K562 (cell line): ENCODE results near the gene CHEK2. TPM values are rescaled to one million over a fixed set of nuclear protein-coding genes. Genes with fewer than 3 reads are reported as not detected.

Source experiments
- BHLHE40 ChIP-seq: IDR thresholded peaks from 2 replicates; pipeline ENCODE4 v1.6.1; 2011; ENCODE audit warnings: low read length, improper control_type of control experiment
- CBX1 ChIP-seq: sonication (generic); IDR thresholded peaks from 2 replicates; pipeline ENCODE4 v1.6.1; 2016; ENCODE audit warnings: antibody characterized with exemption, low read depth, mild to moderate bottlenecking
- CHCHD3 ChIP-seq: fragments of 250-450 bp; sonication (Bioruptor Pico); IDR thresholded peaks from 2 replicates; pipeline ENCODE4 v2.1.2; 2022; ENCODE audit warnings: mild to moderate bottlenecking
- DPF2 ChIP-seq: fragments of 450-650 bp; IDR thresholded peaks from 2 replicates; pipeline ENCODE4 v1.6.1; 2016
- ESRRA ChIP-seq: fragments of 450-650 bp; IDR thresholded peaks from 2 replicates; pipeline ENCODE4 v1.6.1; 2014; ENCODE audit warnings: low read depth, mild to moderate bottlenecking, moderate library complexity, borderline replicate concordance
- GABPB1 ChIP-seq: sonication (generic); formaldehyde crosslinking; IDR thresholded peaks from 2 replicates; pipeline ENCODE4 v1.8.0; 2022; ENCODE audit warnings: mild to moderate bottlenecking, missing genetic modification reagents
- HCFC1 ChIP-seq: IDR thresholded peaks from 2 replicates; pipeline ENCODE4 v1.6.1; 2012; ENCODE audit warnings: low read depth, low read length, improper control_type of control experiment
- HMGN3 ChIP-seq: IDR thresholded peaks from 2 replicates; pipeline ENCODE4 v1.6.1; 2011; ENCODE audit warnings: borderline replicate concordance, low read depth, mild to moderate bottlenecking, mixed read lengths, low read length; ENCODE audit not compliant: insufficient read length; ENCODE audit errors: extremely low read depth
- MAZ ChIP-seq, 2 experiments: fragments of 450-650 bp in 1 of 2; sonication (generic) in 1 of 2; formaldehyde crosslinking; IDR thresholded peaks in 1 of 2; conservative IDR thresholded peaks in 1 of 2; 2 replicates each; pipeline versions ENCODE4 v1.4.0 to v1.5.0; 2020; ENCODE audit warnings: mild to moderate bottlenecking in 1 of 2, missing genetic modification reagents in 1 of 2
- NCOR1 ChIP-seq: fragments of 450-650 bp; IDR thresholded peaks from 2 replicates; pipeline ENCODE4 v1.6.1; 2016; ENCODE audit warnings: mild to moderate bottlenecking, moderate library complexity
- NELFE ChIP-seq: IDR thresholded peaks from 2 replicates; pipeline ENCODE4 v1.6.1; 2011; ENCODE audit warnings: mild to moderate bottlenecking; ENCODE audit not compliant: insufficient read depth, insufficient read length
- PTBP1 ChIP-seq: fragments of 200-400 bp; formaldehyde crosslinking; IDR thresholded peaks from 2 replicates; pipeline ENCODE4 v1.6.1; 2017; ENCODE audit warnings: low read depth, low read length
- SP2 ChIP-seq: IDR thresholded peaks from 2 replicates; pipeline ENCODE4 v1.6.1; 2011; ENCODE audit warnings: mild to moderate bottlenecking, low read depth, low read length, moderate library complexity; ENCODE audit not compliant: poor library complexity, severe bottlenecking; ENCODE audit errors: extremely low read depth
- SREBF2 ChIP-seq: sonication (generic); formaldehyde crosslinking; IDR thresholded peaks from 2 replicates; pipeline ENCODE4 v1.4.0; 2020; ENCODE audit warnings: mild to moderate bottlenecking, missing genetic modification reagents
- SUPT5H ChIP-seq: fragments of 450-650 bp; IDR thresholded peaks from 2 replicates; pipeline ENCODE4 v1.6.1; 2016
- TGIF2 ChIP-seq: sonication (generic); formaldehyde crosslinking; IDR thresholded peaks from 2 replicates; pipeline ENCODE4 v1.8.1; 2022; ENCODE audit warnings: mild to moderate bottlenecking, missing genetic modification reagents, moderate library complexity
- ZNF133 ChIP-seq: fragments of 250-450 bp; sonication (Bioruptor Pico); IDR thresholded peaks from 2 replicates; pipeline ENCODE4 v1.4.0; 2020; ENCODE audit warnings: mild to moderate bottlenecking
- ZNF184 ChIP-seq: sonication (generic); formaldehyde crosslinking; IDR thresholded peaks from 2 replicates; pipeline ENCODE4 v1.5.0; 2020; ENCODE audit warnings: missing genetic modification reagents
- ZNF253 ChIP-seq: fragments of 250-450 bp; sonication (Bioruptor Pico); conservative IDR thresholded peaks from 2 replicates; pipeline ENCODE4 v1.6.1; 2021; ENCODE audit warnings: mild to moderate bottlenecking
- ZNF316 ChIP-seq: fragments of 450-650 bp; IDR thresholded peaks from 2 replicates; pipeline ENCODE4 v1.6.1; 2016
- polyA plus RNA-seq, 8 experiments: library from polyadenylated mRNA; depleted of rRNA in 4 of 8; stranded (reverse) in 5 of 8; unstranded in 3 of 8; fragments of >200 nt; fragmentation: Nextera tagmentation in 2 of 8; fragmentation: Illumina TruSeq in 1 of 8; extraction: Ambion mirVana in 2 of 8; extraction: Trizol in 1 of 8; gene quantifications; 2 replicates each; pipeline versions ENCODE4 v1.2.1 to v1.2.3, GENCODE V29; 2011 to 2014; ENCODE audit warnings: inconsistent platforms in 1 of 8, missing spikeins in 1 of 8
- total RNA-seq, 7 experiments: library from RNA; depleted of rRNA in 6 of 7; stranded (reverse); fragments of >200 nt in 6 of 7; fragmentation: Illumina TruSeq in 2 of 7; extraction: Trizol in 2 of 7; gene quantifications; 2 replicates each; pipeline versions ENCODE4 v1.2.1 to v1.2.3, GENCODE V29; 2011 to 2021; ENCODE audit warnings: low replicate concordance in 1 of 7
- TF ChIP-seq, protein P1 (sequence below): IDR thresholded peaks from 2 replicates; pipeline ENCODE4 v1.6.1; 2014; ENCODE audit warnings: antibody characterized with exemption
- TF ChIP-seq, protein P2 (sequence below): fragments of 250-450 bp; sonication (Bioruptor Pico); IDR thresholded peaks from 2 replicates; pipeline ENCODE4 v1.8.0; 2021; ENCODE audit warnings: moderate library complexity, mild to moderate bottlenecking, inconsistent platforms
- TF ChIP-seq, protein P3 (sequence below): IDR thresholded peaks from 2 replicates; pipeline ENCODE4 v1.6.1; 2011; ENCODE audit warnings: borderline replicate concordance, low read depth, mild to moderate bottlenecking, moderate library complexity, low read length; ENCODE audit not compliant: insufficient read depth, poor library complexity, severe bottlenecking
- TF ChIP-seq, protein P4 (sequence below): fragments of 250-450 bp; sonication (Bioruptor Pico); IDR thresholded peaks from 2 replicates; pipeline ENCODE4 v1.5.0; 2021
- TF ChIP-seq, protein P5 (sequence below): fragments of 250-450 bp; sonication (Bioruptor Pico); IDR thresholded peaks from 2 replicates; pipeline ENCODE4 v1.4.0; 2020

The CHEK2 gene
- total and polyA plus RNA-seq, 9 of the 15 experiments (the other 6 are each of a cell fraction or from before 2014, with no cell fraction given), result 28.7 to 102 (median 58.0) TPM

DNA sequence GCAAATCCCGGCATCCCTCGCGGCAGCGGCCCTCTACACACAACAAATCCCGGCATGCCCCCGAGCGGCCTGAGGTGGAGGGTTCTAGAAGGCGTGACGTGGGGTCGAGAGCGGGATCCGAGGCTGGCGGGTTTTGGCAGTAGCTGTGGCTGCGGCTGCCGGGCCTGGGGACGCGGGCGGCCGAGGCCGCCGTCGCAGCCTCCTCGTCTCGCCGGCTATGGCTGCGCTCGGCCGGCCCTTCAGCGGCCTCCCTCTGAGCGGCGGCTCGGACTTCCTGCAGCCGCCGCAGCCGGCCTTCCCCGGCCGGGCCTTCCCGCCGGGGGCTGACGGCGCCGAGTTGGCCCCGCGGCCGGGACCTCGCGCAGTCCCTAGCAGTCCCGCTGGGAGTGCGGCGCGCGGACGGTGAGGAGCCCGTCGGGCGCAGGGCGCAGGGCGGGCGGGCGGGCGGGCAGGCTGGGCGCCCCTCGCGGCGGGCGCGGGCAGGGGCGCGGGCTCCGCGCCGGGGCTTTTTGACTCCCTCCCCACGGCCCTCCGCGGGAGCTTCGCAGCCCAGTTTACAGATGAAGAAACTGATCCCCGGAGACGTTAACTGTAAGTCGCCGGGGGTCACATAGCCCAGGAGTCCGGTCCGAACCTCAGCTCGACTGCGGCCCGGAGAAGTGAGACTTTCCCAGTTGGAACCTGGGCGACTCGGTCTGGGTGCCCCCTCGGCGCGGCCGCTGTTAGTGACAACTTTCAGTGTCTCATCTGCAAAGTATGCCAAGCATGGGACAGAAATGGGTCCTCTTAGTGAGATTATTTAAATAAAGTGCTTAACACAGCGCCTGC lies 31.2 kb upstream of the CHEK2 start, which contains the start of gene CCDC117 (continued):
- TF ChIP-seq, protein P1, sequence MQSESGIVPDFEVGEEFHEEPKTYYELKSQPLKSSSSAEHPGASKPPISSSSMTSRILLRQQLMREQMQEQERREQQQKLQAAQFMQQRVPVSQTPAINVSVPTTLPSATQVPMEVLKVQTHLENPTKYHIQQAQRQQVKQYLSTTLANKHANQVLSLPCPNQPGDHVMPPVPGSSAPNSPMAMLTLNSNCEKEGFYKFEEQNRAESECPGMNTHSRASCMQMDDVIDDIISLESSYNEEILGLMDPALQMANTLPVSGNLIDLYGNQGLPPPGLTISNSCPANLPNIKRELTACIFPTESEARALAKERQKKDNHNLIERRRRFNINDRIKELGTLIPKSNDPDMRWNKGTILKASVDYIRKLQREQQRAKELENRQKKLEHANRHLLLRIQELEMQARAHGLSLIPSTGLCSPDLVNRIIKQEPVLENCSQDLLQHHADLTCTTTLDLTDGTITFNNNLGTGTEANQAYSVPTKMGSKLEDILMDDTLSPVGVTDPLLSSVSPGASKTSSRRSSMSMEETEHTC, result no peak
- no peak for TF ChIP-seq ZNF133 (CRISPR knock-in tag)
- no peak for TF ChIP-seq SUPT5H
- TF ChIP-seq SREBF2 (CRISPR knock-in tag), result no peak
- TF ChIP-seq CBX1, result peak; percentile 41; the same call in 1 of the 2 replicates
- no peak for TF ChIP-seq DPF2
- no peak for TF ChIP-seq ZNF253 (CRISPR knock-in tag)
- TF ChIP-seq MAZ (CRISPR knock-in tag; conservative IDR thresholded peaks at IDR 0.05 in 1 of 2, IDR thresholded peaks at IDR 0.05 in 1 of 2), result peak in 1 of 2 experiments; percentile 67; a peak in 2 of 4 replicates
- TF ChIP-seq SP2, result no peak
- TF ChIP-seq NCOR1, result no peak
- no peak for TF ChIP-seq HMGN3
- TF ChIP-seq TGIF2 (CRISPR knock-in tag), result no peak
- TF ChIP-seq, protein P2, sequence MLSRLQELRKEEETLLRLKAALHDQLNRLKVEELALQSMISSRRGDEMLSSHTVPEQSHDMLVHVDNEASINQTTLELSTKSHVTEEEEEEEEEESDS, result no peak
- TF ChIP-seq ZNF184, result no peak
- no peak for TF ChIP-seq ZNF316
- TF ChIP-seq, protein P3, sequence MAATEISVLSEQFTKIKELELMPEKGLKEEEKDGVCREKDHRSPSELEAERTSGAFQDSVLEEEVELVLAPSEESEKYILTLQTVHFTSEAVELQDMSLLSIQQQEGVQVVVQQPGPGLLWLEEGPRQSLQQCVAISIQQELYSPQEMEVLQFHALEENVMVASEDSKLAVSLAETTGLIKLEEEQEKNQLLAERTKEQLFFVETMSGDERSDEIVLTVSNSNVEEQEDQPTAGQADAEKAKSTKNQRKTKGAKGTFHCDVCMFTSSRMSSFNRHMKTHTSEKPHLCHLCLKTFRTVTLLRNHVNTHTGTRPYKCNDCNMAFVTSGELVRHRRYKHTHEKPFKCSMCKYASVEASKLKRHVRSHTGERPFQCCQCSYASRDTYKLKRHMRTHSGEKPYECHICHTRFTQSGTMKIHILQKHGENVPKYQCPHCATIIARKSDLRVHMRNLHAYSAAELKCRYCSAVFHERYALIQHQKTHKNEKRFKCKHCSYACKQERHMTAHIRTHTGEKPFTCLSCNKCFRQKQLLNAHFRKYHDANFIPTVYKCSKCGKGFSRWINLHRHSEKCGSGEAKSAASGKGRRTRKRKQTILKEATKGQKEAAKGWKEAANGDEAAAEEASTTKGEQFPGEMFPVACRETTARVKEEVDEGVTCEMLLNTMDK, result peak; percentile 40
- TF ChIP-seq NELFE, result no peak
- TF ChIP-seq BHLHE40, result no peak
- TF ChIP-seq HCFC1, result peak; percentile 92
- no peak for TF ChIP-seq PTBP1
- TF ChIP-seq GABPB1 (CRISPR knock-in tag), result no peak
- TF ChIP-seq, protein P4, sequence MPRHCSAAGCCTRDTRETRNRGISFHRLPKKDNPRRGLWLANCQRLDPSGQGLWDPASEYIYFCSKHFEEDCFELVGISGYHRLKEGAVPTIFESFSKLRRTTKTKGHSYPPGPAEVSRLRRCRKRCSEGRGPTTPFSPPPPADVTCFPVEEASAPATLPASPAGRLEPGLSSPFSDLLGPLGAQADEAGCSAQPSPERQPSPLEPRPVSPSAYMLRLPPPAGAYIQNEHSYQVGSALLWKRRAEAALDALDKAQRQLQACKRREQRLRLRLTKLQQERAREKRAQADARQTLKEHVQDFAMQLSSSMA (CRISPR knock-in tag), result no peak
- no peak for TF ChIP-seq ESRRA
- TF ChIP-seq, protein P5, sequence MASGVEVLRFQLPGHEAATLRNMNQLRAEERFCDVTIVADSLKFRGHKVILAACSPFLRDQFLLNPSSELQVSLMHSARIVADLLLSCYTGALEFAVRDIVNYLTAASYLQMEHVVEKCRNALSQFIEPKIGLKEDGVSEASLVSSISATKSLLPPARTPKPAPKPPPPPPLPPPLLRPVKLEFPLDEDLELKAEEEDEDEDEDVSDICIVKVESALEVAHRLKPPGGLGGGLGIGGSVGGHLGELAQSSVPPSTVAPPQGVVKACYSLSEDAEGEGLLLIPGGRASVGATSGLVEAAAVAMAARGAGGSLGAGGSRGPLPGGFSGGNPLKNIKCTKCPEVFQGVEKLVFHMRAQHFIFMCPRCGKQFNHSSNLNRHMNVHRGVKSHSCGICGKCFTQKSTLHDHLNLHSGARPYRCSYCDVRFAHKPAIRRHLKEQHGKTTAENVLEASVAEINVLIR, result peak; percentile 45; the same call in 1 of the 2 replicates
- no peak for TF ChIP-seq CHCHD3
